HUES6 (cell line): ENCODE results near the gene ENDOV.

Experiments used
- H3K27ac ChIP-seq: 2 replicates; pipeline ENCODE4 v1.7.0; 2013; ENCODE audit warnings: low read depth, mild to moderate bottlenecking, low read length, inconsistent platforms
- H3K27me3 ChIP-seq: 2 replicates; pipeline ENCODE4 v1.6.1; 2013; ENCODE audit warnings: low read length; ENCODE audit not compliant: control insufficient read depth, insufficient read depth
- H3K36me3 ChIP-seq: 2 replicates; pipeline ENCODE4 v1.6.1; 2013; ENCODE audit warnings: low read length; ENCODE audit not compliant: control insufficient read depth, insufficient read depth
- H3K4me1 ChIP-seq: 2 replicates; pipeline ENCODE4 v1.6.1; 2013; ENCODE audit warnings: low read length; ENCODE audit not compliant: control insufficient read depth, insufficient read depth
- H3K4me3 ChIP-seq: 2 replicates; pipeline ENCODE4 v1.5.1; 2013; ENCODE audit warnings: low read depth, low read length
- H3K9ac ChIP-seq: one replicate; pipeline ENCODE4 v1.6.1; 2013; ENCODE audit warnings: mild to moderate bottlenecking, low read length
- H3K9me3 ChIP-seq: 2 replicates; pipeline ENCODE4 v1.6.1; 2013; ENCODE audit warnings: low read depth, low read length; ENCODE audit not compliant: control insufficient read depth, insufficient read depth

Gene ENDOV

GRCh38 chr17:80444644-80444979 lies 29.6 kb downstream of the ENDOV start:
- H3K27me3 ChIP-seq, result peaks cover 63% of the 10 kb centered on the region
- no peak overlapping the region for H3K9ac ChIP-seq
- H3K9me3 ChIP-seq, result no peaks in the 10 kb centered on the region
- no peaks in the 10 kb centered on the region for H3K36me3 ChIP-seq
- H3K4me1 ChIP-seq, result peaks cover 5% of the 10 kb centered on the region; the same call in 1 of the 2 replicates
- H3K27ac ChIP-seq, result no peak overlapping the region
- no peak overlapping the region for H3K4me3 ChIP-seq

- Histone ChIP-seq H3K27ac (no peak overlapping the region), H3K27me3 (peaks cover 63% of the 10 kb centered on the region), H3K36me3 (no peaks in the 10 kb centered on the region), H3K9me3 (no peaks in the 10 kb centered on the region), H3K4me3 (no peak overlapping the region), H3K9ac (no peak overlapping the region), H3K4me1 (peaks cover 5% of the 10 kb centered on the region; the same call in 1 of the 2 replicates)
Measured at GRCh38 chr17:80445007-80445725, 30.2 kb downstream of the ENDOV start.

DNA sequence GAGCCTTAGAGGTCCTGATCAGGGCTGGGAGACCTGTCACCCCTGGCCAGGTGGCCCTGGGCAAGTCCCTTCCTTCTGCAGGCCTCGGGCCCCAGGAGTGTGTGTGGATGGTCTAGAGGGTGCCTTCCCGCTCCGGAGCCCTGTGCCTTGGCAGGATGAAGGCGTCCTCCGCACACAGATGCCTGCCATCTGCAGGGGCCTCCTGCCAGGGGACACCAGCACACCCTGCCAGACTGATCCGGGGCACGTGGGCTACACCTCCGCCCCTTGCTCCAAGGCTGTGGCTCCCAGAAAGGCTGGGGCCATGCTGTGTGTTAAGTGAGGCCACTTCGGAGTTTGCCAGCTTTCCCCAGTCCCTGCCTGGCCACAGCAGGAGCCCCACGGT lies 30.8 kb downstream of the ENDOV start:
- Histone ChIP-seq H3K4me1 (peaks cover 5% of the 10 kb centered on the region; the same call in 1 of the 2 replicates), H3K36me3 (no peaks in the 10 kb centered on the region), H3K27me3 (peaks cover 63% of the 10 kb centered on the region), H3K4me3 (no peak overlapping the region), H3K27ac (no peak overlapping the region), H3K9me3 (no peaks in the 10 kb centered on the region), H3K9ac (no peak overlapping the region)

GRCh38 chr17:80446645-80447405 lies 31.9 kb downstream of the ENDOV start:
- Histone ChIP-seq H3K36me3 (no peaks in the 10 kb centered on the region), H3K4me3 (no peak overlapping the region), H3K27me3 (peaks cover 56% of the 10 kb centered on the region), H3K9ac (no peak overlapping the region), H3K9me3 (no peaks in the 10 kb centered on the region), H3K27ac (no peak overlapping the region), H3K4me1 (peaks cover 5% of the 10 kb centered on the region; the same call in 1 of the 2 replicates)

DNA sequence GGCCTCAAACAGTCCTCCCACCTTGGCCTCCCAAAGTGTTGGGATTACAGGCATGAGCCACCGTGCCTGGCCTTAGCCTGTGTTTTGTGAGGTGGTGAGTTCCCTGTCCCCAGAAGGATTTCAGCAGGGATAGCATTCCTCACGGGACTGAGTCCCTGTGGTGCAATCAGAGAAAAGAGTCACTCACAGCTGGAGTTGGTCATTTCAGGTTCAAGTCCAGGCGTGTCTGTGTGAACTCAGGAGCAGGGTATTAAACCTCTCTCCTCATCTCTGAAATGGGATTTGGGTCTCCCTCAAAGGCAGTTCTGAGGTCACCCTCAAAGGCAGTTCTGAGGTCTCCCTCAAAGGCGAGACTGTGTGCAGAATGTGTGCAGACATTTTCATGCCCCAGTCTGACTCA lies 32.8 kb downstream of the ENDOV start:
- no peaks in the 10 kb centered on the region for H3K36me3 ChIP-seq
- no peak overlapping the region for H3K27ac ChIP-seq
- H3K9ac ChIP-seq, result no peak overlapping the region
- H3K27me3 ChIP-seq, result peaks cover 46% of the 10 kb centered on the region
- no peaks in the 10 kb centered on the region for H3K9me3 ChIP-seq
- H3K4me3 ChIP-seq, result no peak overlapping the region
- H3K4me1 ChIP-seq, result peaks cover 5% of the 10 kb centered on the region; the same call in 1 of the 2 replicates

- no peak overlapping the region for H3K27ac ChIP-seq
- H3K36me3 ChIP-seq, result no peaks in the 10 kb centered on the region
- peaks cover 7% of the 10 kb centered on the region; the same call in 1 of the 2 replicates for H3K4me1 ChIP-seq
- H3K9ac ChIP-seq, result no peak overlapping the region
- peaks cover 33% of the 10 kb centered on the region; the same call in 1 of the 2 replicates for H3K27me3 ChIP-seq
- no peaks in the 10 kb centered on the region for H3K9me3 ChIP-seq
- H3K4me3 ChIP-seq, result no peak overlapping the region
Measured at GRCh38 chr17:80449194-80449929, 34.4 kb downstream of the ENDOV start.

DNA sequence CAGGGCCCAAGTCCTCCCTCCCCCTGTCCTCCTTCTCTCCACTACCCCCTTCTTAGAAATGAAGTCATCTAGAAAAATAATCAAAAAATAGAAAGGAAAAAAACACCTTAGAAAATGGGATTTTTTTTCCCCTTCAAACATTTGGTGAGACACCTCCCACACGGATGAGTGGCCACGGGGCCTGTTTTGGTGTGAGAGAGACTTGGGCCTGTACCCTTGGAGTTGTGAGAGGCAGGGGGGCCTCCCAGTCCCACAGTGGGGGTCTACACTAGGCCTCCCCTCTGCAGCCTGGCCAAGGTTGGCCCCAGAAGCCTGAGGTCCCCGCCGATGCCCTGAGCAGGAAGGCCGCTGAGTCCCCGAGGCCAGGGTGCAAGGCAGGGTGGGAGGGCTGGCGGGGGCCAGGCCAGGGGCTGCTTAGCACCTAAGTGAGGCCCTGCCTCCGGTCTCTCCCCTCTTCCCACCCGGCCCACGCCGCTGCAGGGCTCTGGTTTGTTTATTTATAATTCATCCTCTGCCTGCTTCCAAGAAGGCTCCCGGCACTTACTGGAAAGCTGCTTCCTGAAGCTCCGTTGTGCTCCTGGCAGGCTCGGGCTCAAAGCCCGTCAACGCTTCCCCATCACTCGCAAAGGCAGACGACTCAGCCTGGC lies 35.1 kb downstream of the ENDOV start:
- H3K27me3 ChIP-seq, result peaks cover 28% of the 10 kb centered on the region; the same call in 1 of the 2 replicates

GRCh38 chr17:80451104-80451775 lies 36.3 kb downstream of the ENDOV start:
- H3K4me3 ChIP-seq, result no peak overlapping the region
- peaks cover 24% of the 10 kb centered on the region for H3K27me3 ChIP-seq
- no peak overlapping the region for H3K9ac ChIP-seq
- H3K27ac ChIP-seq, result no peak overlapping the region
- peaks cover 13% of the 10 kb centered on the region for H3K4me1 ChIP-seq
- no peaks in the 10 kb centered on the region for H3K9me3 ChIP-seq
- no peaks in the 10 kb centered on the region for H3K36me3 ChIP-seq

More for the DNA sequence above, 35.1 kb downstream of the ENDOV start:
- Histone ChIP-seq H3K27ac (no peak overlapping the region), H3K4me3 (no peak overlapping the region), H3K4me1 (peaks cover 7% of the 10 kb centered on the region; the same call in 1 of the 2 replicates), H3K9ac (no peak overlapping the region), H3K36me3 (no peaks in the 10 kb centered on the region), H3K9me3 (no peaks in the 10 kb centered on the region)

- Histone ChIP-seq H3K9ac (no peak overlapping the region), H3K36me3 (no peaks in the 10 kb centered on the region), H3K9me3 (no peaks in the 10 kb centered on the region)
Measured at GRCh38 chr17:80452173-80452915, 37.4 kb downstream of the ENDOV start.

More at GRCh38 chr17:80452173-80452915, 37.4 kb downstream of the ENDOV start:
- Histone ChIP-seq H3K27me3 (peaks cover 31% of the 10 kb centered on the region), H3K27ac (no peak overlapping the region), H3K4me1 (peaks cover 13% of the 10 kb centered on the region), H3K4me3 (no peak overlapping the region)
